Activated CD4-positive, alpha-beta T cell treated with anti-CD3 and anti-CD28 coated beads, Interleukin-2, amount 50 U/mL, for 4 hours (primary cell): ENCODE data around the gene VSIG8.
A peak's percentile ranks its signal among the peaks of the same experiment; 100 is the strongest.

Source experiments
- DNase-seq, 2 experiments: peaks; one replicate each; pipeline ENCODE4 v3.0.0-alpha.2; 2020

VSIG8 gene

DNA sequence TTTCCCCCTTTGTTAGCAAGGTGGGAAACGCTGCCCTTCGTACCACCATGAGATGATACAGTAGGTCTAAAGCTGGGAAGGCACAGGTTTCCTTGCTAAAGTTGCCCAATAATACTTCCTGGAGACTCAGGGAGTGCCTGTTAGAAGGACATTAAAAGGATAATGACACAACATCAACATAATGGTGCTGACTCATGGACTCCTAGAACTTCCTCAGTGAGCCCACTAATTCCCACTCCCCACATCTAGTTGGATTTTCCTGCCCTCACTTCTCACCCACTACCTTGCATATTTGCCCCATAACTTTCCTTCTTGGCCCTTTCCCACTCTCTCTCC is 20.0 kb upstream of the VSIG8 start:
- DNase-seq, result no peak

GRCh38 chr1:159881622-159882526 is 19.4 kb upstream of the VSIG8 start:
- DNase-seq, result peak in 1 of 2 experiments; percentile 11

DNA sequence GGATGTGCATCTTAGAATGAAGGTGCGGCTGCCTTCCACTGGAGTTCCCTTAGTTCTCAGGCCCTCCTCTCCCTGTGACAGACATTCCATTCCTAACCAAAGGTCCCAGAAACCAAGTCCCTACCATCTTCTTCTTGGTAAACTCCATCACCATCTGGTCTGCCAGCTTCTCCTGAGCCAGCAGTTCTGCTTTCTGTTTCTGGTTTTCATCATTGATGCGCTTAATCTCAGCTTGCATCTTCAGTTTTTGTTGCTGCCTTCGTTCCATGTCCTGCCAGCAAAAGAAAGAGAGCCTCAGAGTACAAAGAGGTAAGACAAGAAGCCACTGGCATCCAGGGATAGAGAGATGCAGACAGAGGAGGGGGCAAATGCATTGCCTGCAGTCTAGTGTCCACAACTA is 18.0 kb upstream of the VSIG8 start:
- no peak for DNase-seq

DNA sequence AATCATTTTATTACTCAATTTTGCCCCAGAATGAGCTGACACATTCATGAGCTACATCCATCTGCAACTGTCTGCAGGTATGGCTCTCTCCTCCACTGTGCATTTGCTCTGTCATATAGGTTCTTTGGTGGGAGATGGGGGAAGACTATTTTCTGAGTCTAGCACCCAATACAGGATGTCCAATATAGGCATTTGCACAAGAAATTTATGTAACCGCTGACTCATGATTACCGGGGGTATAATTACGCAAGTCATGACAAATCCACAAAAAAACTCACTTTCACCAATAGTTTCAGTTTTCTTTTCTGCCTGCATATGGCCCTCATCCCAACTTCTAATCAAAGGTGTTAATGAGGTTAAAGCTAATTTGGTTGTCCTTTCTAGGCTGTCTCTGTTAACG is 17.5 kb upstream of the VSIG8 start:
- no peak for DNase-seq

- DNase-seq, result no peak
Observed at GRCh38 chr1:159879136-159879535, 16.7 kb upstream of the VSIG8 start.

- DNase-seq, result no peak
Observed at GRCh38 chr1:159877695-159878444, 15.4 kb upstream of the VSIG8 start.

DNA sequence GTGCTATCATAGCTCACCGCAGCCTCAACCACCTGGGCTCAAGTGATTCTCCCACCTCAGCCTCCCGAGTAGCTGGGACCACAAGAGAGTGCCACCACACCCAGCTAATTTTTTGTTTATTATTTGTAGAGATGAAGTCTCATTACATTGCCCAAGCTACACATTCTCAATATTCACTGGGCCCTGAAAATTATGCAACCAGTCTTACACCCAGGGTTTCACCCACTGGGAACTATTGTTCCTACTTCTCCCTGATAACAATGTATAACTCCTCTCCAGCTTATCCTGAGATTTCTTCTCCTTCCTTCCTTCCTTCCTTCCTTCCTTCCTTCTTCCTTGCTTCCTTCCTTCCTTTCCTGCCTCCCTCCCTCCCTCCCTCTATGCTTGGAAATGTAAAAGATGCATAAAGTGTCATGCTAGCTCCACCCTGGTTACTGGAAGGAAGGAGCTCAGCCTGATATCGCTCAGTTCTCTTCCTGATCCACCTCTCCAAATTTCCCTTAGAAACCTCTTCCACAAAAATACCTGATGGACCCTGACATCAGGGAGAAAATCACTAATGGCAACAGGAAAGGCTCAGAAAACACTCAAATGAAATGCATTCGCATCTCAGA is 11.2 kb upstream of the VSIG8 start:
- no peak for DNase-seq

DNA sequence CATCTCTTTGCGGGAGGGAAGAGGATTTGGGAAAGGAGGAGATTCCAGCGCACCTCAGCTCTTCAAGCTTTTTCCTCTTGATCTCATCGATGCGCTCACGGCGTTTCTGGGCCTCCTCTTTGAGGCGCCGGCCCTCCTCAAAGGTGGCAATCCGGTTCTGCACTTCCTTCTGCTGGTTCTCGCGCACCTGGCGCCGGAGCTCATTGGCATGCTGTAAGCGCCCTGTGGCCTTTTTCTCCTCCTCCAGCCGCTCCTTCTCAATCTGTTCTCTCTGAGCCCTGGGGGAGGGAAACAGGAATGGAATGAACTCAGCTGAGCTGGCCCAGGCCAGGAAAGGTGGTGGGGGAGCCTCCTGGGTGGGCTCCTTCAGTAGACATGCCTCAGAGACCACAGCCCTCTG is 10.4 kb upstream of the VSIG8 start:
- DNase-seq, result no peak

- no peak for DNase-seq
Observed at GRCh38 chr1:159870704-159871103, 8.2 kb upstream of the VSIG8 start.

DNA sequence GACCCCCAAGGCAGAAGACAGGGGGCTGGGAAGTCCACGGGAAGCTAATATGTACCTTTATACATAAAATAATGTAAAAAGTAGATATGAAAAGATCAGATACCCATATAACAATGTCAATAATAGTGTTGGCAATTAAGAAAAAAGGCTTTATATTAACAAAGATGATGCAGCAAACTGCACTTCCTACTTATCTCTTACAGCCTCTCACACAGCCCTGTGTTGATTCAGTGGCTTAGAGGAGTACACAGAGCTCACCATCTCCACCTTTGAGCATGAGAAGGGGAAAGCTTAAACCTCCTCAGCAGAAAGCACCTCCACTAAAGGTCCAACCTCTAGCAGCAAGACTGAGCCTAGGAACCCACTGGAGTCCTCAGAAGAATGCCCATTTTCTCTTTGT is 7.2 kb upstream of the VSIG8 start:
- no peak for DNase-seq

- no peak for DNase-seq
Observed at GRCh38 chr1:159869173-159869572, 6.7 kb upstream of the VSIG8 start.

DNA sequence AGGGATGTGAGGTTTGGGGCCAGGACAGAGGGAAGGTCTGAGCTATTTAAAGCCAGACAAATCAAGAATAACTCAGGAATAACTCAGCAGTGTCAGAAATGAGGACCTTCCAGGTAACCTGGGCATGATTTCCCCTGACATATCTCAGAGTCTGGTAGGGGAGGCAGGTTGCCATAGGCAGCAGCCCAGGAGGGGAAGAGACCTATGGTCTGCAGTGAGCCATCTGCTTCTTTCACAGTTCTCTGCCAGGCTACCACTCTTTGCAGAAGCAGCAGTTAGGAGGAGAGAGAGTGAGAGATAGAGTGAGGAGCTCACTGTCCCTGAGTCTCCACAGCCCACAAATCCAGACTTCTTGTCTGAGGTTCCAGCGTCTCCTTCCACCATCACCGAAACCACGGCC is 6.3 kb upstream of the VSIG8 start:
- no peak for DNase-seq

- DNase-seq, result no peak
Observed at GRCh38 chr1:159867664-159868026, 5.2 kb upstream of the VSIG8 start.

DNA sequence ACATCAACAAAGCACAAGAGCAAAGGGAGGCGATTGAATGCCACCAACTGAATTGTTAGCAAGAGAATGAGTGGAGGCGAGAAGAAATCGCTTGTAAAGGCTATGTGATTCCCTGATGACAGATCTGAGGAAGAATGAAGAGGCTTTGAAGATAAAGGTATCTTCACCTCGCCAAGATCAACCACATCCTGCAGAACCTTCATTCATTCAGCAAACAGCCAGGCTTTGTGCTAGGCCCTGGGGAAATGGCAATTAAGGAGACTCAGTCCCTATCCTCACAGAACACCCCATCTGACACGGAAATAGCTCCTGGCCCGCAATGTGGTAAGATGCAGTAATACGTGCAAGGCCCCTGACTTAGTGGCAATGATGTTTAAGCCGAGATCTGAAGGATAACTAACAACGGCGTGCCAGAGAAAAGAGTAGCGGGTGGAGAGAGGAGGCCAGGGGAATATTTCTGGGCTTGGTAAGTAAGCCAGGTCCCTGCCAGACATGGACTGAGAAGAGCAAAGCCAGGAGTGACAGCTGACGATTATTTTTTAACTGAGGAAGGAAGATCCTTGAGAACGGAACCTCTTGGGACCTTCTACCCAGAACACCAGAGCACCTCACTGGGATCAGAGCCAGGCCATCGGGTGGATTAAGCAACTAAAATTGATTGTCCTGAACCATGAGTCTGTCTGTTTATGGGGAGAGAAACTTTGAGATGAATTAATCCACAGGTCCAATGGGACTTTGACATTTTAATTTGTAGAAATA is 4.6 kb upstream of the VSIG8 start:
- no peak for DNase-seq

GRCh38 chr1:159866066-159866465 is 3.6 kb upstream of the VSIG8 start:
- no peak for DNase-seq

GRCh38 chr1:159864262-159864661 is 1.8 kb upstream of the VSIG8 start:
- DNase-seq, result no peak

DNA sequence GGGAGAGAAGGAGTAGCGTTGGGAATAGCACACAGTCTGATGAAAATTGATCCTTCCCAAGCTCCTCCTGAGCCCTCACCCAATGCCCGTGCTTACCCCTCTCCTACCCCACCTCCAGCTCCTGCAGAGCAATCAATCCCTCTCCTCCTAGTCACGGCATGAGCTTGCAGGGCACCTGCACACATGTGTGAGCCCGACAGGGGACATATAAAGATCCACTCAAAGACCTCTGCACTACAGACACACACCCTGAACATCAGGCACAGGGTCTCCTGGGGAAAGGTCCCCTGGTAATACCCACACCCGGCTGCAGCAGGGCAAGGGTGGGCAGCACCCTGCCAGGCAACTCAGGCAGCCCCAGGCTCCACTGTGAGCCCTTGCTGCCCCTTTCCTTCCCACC is 426 bp downstream of the VSIG8 start:
- no peak for DNase-seq

DNA sequence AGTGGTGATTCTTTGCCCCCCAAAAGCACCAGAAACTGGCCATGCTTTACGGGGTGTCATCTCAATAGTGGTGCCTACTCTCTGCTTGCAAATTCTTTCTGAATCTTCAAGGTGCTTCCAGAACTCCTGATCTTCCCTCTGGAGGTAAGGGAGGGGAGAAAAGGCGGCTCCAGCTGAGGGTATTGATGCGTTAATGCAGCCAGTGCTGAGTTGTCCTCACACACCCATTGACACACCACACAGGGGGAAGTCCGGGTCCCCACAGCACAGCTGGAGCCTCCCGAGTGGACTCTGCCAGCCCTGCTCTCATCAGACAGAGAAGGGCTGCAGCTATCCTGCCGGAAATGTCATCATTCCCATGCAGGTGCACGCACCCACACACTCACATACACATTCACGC is 1.2 kb downstream of the VSIG8 start:
- no peak for DNase-seq

DNA sequence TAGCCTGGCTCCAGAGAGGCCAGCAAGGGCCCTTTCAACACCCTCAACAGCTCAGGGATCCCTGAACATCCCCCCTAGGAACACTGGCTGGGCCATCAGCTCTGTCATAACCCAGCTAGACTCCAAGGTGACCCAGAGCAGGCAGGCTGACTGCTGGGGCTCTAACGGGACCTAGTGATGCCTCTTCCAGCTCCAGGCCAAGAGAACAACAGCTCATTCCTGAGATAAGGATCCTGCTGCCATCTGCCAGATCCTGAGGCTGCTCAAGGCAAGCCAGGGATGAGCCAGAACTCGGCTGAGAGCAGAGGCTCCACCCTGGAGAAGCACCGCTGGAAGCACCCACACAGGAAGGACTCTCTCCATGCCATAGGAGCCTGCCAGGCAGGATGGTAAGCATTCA is 2.0 kb downstream of the VSIG8 start:
- DNase-seq, result no peak

GRCh38 chr1:159859767-159860322 is 2.6 kb downstream of the VSIG8 start:
- DNase-seq, result no peak

GRCh38 chr1:159857889-159858288 is 4.6 kb downstream of the VSIG8 start:
- no peak for DNase-seq

DNA sequence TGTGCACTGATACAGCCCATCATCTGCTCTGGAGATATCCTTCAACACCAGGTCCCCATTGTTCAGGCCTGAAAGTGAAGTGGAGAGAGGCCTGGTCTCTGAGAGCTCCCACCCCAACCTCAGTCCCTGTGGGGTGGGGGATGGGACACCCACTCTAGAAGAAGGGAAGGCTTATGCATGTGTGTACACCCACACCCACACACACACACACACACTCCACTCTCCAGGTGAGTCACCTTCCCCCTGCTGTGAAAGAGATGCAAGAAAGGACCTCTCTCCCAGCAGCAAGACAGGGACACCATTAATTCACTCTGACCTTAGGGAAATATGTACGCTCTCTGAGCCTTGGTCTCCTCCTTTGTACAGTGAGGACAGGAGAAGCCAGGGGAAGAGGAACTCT is 5.9 kb downstream of the VSIG8 start:
- no peak for DNase-seq

- DNase-seq, result no peak
Observed at GRCh38 chr1:159855709-159856108, 6.7 kb downstream of the VSIG8 start.
